GM18873 (cell line): Measurements from ENCODE around the gene B3GALT4.
"Not testable (repeated sequence)": the region's sequence is repeated elsewhere in the genome, so short reads cannot be mapped to it uniquely, and the experiment has no call there.

Experiments used
- ATAC-seq: cut with Tn5 transposase; IDR thresholded peaks from one replicate; pipeline ENCODE4 v1.9.1; 2021; ENCODE audit warnings: mild to moderate bottlenecking, moderate library complexity, moderate number of reproducible peaks; ENCODE audit not compliant: unreplicated experiment, low FRiP score

Gene B3GALT4, protein sequence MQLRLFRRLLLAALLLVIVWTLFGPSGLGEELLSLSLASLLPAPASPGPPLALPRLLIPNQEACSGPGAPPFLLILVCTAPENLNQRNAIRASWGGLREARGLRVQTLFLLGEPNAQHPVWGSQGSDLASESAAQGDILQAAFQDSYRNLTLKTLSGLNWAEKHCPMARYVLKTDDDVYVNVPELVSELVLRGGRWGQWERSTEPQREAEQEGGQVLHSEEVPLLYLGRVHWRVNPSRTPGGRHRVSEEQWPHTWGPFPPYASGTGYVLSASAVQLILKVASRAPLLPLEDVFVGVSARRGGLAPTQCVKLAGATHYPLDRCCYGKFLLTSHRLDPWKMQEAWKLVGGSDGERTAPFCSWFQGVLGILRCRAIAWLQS

DNA sequence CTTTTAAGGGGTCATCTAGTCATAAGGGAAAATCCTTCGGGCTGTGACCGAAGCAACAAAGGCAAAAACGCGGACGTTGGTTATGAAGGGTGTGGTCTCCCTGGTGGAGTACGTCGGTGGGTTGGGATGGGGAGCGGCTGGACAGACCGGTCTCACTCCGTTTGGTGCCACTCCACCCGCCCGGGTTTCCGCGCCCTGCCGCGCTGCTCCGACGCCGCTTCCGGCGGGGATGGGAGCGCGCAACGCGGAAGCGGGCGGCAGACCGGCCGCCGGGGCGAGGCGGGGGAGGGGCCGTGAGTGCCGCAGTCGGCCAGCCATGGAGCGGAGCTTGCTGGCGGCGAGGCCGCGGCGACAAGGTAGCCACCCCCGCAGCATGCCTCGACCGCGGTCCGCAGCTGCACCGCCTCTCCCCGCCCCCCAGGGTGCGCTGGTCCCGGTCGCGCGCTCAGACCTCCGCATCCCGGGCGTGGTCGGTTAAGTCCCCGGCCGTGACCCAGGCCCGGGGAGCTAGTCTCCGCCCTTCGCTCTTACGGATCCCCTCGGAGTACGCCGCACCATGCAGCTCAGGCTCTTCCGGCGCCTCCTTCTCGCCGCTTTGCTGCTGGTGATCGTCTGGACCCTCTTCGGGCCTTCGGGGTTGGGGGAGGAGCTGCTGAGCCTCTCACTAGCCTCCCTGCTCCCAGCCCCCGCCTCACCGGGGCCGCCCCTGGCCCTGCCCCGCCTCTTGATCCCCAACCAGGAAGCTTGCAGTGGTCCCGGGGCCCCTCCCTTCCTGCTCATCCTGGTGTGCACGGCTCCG lies at the start of gene B3GALT4:
Gene B3GALT4 (plus strand): TSS at position 260 of the 799 bp plus-strand sequence. CDS start 297 bp downstream, at position 557.
- peak; percentile 36 for ATAC-seq

DNA sequence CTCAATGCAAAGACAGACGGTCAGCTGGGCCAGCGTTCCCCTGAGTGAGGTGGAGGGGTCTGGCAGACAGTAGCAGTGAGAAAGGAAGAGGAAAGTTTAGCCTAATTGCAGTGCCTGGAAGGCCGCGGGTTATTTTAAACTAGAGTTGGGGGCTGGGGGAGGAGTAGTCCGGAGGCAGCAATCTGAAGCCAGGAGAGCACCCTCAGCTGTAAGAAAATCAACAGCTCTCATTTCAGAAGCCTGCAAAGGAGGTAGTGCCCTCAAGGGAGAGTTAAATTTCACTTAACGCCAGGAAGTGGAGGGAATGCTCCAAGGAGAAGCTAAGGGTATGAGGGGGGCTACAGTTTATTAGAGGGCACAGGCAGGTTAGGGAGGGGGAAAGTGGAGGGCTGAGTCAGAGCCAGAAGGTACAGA lies 41.7 kb upstream of the B3GALT4 start:
- ATAC-seq, result no peak

DNA sequence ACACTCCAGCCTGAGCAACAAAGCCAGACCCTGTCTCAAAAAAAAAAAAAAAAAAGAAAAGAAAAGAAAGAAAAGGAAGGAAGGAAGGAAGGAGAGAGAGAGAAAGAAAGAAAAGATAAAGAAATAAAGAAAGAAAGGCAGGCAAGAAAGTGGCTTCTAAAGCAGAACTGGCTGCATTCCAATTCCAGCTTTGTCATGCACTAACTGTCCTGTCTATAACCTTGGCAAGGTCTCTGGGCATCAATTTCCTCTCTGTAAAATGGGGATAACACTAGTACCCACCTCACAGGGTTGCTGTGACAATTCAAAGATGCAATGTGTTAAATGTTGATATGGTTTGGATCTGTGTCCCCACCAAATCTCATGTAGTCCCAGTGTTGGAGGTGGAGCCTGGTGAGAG lies 40.6 kb upstream of the B3GALT4 start:
- no peak for ATAC-seq

DNA sequence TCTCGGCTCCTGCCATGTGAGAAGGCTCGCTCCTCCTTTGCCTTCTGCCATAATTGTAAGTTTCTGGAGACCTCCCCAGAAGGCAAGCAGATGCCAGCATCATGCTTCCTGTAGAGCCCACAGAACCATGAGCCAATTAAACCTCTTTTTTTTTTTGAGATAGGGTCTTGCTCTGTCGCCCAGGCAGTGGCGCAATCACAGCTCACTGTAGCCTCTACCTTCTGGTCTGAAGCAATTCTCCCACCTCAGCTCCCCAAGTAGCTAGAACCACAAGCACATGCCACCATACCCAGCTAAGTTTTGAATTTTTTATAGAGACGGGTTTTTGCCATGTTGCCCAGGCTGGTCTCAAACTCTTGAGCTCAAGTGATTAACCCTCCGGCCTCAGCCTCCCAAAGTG lies 40.1 kb upstream of the B3GALT4 start:
- ATAC-seq, result no peak

DNA sequence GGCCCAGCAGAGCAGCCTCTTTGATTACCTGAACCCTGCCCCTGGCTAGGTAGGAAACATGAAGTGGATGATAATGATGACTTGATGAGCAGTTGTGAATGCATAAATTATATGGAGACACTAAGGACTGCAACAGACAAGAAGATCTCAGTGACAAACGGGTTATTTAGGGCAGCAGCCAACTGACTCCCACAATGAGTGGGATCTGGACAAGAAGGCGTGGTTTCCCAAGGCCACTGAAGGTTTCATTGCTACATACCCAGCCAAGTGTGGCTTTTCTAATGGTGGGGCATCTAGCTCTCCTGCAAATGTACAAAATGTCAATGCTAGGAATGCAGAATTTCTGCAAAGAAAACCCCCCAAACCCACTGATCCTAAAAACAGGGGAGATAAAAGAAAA lies 39.2 kb upstream of the B3GALT4 start:
- no peak for ATAC-seq

DNA sequence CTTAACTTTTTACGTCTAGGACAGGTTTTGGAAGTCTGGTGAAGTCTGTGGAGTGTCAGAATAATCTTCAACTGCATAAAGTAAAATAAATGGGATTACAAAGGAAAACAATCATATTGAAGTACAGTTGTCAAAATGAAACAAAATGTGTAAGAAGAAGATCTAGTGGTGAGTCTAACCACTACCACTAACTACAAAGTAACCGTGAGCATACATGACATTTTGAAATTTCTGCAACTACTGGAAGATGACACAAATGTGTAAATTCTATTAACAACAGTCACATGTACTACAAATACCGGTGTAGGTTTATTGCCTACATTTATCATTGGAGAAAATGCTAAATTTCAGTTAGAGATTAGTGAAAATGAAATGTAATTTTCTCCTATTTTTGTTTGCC lies 35.0 kb upstream of the B3GALT4 start:
- no peak for ATAC-seq

DNA sequence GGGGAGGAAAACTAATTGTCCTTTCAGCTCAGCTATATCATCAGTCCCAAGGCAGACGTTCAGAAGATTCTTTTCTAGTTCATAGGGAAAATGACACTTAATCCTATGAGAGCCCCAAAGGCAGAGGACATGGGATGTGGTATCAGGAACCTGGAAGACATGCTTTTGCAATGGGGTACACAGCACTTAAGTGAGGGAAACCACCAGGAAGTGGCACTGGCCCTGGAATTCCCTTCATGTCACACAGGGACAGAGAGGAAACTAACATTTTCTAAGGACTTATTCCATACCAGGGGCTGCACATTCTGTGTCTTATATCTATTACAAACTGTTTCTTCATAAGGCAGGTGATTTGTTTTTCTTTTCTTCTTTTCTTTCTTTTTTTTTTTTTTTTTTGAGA lies 33.4 kb upstream of the B3GALT4 start:
- no peak for ATAC-seq

DNA sequence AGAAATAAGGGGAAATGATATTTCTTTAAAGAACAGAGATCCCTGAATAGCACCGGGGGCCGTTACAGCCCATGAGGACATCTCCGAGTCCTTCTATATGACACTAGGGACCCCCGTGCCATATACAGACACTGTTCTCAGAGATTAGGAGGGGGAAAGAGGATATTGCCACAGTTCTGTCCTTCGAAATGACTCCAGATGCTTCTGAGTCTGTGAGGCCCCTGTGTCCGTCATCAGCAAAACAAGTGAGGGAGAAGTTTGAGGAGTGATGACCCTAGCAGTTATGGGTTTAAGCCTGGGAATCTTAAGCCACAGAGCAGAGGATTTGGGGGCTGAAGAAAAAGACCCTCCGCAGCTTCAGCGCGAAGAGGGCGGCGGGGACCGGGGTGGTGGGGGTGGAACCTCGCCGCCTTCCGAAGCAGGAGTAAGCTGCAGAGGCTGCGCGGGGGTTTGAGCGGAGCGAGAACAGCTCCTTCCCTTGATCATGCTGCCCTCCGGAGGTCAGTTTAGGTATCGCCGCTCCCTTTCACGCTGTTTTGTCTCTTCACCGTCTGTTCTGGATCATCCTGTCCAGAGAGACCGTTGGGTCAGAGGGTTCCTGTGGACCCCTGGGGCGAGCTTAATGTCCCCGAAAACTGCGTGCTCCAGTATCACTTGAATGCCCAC lies 28.8 kb upstream of the B3GALT4 start:
- no peak for ATAC-seq

DNA sequence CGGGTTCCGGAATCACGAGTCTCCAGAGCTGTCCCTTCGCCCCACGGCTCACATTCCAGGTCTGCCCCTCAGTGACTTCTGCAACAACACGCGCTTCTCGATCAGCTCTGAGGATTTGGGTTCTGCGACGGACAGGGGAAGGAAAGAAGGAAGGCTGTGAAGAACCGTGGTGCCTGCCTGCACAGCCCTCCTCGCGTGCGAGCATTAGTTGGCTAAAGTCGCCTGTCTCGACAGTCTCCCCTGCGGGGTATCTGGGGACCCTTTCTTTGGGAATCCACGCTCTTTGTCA lies 28.3 kb upstream of the B3GALT4 start:
- no peak for ATAC-seq

DNA sequence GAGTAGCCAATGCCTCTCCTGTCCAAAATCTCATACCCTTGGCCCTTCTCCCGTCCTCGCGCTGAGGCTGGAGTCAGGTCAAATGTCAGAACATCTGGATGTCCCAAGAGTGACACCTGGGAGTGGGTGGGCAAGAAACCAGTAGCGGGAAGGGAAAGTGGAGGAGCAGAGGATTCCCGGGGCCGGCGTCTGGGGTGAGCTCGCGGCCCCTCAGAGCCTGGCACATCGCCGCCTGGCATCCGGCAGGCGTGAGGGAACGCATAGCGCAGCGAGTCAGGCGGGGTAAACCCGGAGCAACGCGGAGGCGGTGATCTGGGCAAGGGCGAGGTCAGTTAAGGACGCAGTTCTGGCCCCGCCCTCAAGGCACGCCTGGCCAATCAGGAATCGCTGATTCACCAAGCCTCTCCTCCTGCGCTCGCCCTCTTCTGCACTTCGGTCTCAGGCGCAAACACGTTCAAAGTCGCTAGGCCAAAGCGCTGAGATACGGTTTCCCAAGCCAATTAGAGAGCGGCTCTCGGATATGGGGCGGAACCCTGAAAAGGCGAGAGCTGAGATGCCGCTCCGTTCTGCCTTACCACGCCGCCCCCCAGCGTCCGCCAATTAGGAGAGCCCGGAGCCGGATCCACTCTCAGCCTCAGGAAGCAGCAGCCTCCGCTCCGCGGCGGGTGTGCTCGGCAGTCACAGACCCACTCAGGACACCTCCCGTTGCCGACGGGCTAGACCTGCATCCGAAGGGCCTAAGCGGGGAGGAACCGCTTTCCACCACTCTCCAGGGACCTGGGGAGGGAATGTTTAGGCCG lies 27.8 kb upstream of the B3GALT4 start:
- ATAC-seq, result peak; percentile 89

DNA sequence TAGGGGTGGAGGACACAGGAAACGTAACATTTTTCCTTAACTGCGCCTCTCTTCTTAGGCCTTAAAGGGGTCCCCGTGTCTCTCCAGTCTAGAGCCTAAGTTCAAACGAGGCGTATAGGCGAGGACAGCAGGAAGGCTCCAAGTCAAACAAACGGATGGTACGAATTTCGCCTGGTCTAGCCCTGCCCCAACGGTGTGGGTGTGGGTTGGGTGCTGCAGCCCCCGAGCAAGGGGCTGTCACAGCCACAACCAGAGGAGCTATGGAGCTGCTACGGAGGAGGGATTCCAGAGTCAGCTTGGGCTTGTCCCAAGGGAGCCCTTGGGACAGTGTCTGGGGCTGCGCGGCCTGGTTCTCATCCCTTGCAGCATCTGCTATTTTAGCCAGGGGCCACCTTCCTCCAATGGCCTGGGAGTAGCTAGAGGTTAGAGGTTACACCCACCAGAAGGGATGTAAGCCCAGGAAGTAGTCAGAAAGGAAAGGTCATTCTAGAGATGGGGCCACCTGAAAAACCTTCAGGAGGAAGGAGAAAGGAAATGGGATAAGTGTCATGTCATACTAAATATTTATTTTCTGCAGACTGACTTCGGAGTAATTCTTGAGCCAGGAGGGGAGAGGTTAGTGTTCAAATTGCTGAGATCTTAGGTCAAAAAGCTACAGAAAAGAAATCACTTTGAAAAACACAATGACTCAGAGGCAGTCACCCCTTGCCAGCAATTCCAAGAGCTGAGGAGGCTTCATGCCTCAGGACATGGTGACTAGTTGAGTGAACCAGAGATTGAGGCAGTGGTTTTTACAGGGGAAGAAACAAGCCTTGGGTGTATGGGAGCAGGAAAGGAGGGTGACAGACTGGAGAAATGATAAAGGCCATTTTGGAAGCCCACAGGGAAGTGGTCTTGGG lies 26.9 kb upstream of the B3GALT4 start:
- ATAC-seq, result no peak

DNA sequence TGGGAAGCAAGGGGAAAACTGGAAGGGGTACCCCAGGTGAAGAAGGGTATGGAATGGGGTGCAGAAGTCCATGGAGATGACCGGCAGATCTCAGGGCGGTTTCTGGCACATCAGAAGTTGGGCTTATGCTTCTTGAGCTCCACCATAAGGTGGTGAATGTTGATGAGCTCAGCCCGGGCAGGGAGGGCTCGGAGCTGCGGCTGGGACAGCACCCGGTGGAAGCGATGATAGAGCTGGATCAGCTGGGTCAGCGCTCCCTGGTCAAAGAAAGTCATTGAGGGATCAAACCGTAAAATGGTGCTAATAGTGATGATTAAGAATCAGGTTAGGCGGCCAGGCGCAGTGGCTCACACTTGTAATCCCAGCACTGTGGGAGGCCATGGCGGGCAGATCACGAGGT lies 26.2 kb upstream of the B3GALT4 start:
- ATAC-seq, result no peak

DNA sequence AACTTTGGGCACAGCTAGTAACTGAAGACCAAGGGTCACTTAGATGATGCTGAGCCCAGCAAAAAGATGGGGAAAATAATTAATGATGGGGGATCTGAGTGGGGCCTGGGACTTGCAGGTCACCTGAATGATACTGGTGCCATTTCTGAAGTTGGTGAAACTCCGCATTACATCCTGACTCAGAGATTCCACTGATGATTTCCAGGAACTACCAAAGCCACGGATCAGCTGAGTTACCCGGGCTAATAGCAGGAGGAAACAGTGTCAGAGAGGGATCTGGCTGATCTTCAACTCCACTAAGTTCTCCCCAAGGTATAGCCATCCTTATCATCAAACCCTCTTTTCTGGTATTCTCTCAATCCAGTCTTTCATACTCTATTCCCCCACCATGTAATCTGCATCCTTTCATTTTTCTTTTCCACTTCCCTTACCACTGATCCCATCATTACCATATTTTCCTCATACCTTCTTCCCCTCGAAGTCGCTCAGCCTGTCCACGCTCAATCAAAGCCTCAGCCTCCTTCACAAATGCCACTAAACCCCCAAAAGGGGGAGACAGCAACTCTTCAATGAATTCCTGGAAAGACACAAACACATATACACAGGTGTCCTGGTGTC lies 25.4 kb upstream of the B3GALT4 start:
- no peak for ATAC-seq

DNA sequence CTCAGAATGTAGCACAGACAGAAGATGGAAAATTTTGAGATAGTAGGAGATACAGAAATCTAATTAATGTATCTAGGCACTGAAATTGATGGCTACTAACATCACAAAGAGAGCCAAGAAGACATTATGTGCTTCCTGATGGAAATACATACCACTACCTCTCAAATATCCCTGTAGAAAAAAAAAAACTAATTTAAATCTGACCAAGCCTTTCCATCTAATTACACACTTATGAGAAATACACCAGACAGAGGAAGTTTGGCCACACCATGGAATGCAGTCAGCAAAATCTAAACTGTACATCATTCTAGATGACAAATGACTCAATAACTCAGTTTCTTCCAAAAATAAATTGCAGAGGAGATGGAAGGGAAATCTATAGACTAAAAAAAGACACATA lies 24.2 kb upstream of the B3GALT4 start:
- ATAC-seq, result no peak

DNA sequence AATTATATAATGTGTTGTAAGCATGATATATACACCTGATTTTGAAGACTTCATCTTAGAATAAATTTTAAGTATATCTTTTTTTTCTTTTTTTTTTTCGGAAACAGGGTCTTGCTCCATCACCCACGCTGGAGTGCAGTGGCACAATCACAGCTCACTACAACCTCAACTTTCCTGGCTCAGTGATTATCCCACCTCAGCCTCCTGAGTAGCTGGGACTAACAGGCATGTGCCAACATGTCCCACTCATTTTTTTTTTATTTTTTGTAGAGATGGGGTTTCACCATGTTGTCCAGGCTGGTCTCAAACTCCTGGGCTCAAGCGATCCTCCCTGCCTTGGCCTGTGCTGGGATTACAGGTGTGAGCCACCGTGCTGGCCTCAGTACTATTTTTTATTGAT lies 22.3 kb upstream of the B3GALT4 start:
- no peak for ATAC-seq

DNA sequence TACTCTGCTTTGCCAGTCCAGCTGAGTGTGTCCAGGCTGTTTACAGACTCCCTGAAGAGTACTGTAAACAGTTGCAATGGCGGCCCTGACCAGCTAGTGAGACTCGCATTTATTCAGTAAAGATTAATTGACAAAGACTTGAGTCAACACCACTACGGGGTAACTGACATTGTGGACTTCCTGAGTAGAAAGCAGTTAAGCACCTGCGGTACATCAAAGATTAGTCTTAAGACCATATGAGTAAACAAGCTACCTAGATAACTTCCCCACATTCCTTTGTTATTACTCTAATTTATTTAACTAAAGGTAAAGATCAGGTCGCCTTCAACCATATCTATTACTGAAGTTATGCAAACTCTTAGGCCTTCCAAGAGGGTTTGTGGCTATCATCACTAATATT lies 17.9 kb upstream of the B3GALT4 start:
- ATAC-seq, result no peak

DNA sequence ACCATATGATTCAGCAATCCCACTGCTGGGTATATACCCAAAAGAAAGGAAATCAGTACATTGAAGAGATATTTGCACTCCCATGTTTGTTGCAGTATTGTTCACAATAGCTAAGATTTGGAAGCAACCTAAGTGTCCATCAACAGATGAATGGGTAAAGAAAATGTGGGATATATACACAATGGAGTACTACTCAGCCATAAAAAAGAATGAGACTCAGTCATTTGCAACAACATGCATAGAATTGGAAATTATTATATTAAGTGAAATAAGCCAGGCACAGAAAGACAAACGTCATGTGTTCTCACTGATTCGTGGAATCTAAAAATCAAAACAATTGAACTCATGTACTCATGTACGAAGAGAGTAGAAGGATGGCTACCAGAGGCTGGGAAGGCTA lies 14.4 kb upstream of the B3GALT4 start:
- not testable (repeated sequence) for ATAC-seq

DNA sequence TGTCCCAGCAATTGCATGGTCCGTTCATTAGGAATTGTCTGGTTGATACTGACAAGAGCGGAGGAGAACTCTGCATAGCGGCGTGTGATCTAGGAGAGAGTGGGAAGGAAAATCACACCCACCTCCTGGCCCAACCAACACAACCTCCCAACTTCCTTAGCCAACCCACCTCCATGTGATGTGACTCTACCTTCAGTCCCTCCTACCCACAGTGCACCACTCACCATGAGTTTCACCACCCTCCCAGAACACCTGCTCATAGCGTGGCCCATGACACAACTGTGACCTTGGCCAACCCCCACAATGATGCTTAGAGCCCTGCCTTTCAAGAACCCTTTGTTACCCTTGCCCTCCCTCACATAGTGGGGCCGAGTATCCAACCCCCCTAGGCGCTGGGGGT lies 12.9 kb upstream of the B3GALT4 start:
- ATAC-seq, result no peak

DNA sequence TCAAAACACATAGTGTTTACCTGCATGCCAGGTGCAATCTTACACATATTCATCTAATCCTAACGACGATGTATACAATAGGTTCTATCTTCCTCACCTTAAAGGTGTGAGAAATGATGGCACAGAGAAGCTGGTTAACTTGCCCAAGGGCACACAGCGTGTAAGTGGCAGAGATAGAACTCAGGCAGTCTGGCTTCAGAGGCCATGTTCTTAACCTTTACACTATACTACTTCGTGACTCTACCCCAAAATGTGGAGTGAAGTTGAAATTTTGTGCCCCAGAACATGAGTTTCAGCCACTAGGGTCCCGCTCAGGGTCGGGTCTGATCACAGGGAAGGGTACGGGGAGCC lies 5.8 kb upstream of the B3GALT4 start:
- no peak for ATAC-seq
